CD14-positive monocyte (primary cell): Measurements from ENCODE around the gene THUMPD2. TPM values are rescaled to one million over a fixed set of nuclear protein-coding genes. Genes with fewer than 3 reads are reported as not detected.

ENCODE experiments used
- DNase-seq, 3 donors: peaks; one replicate each; pipeline ENCODE4 v3.0.0-alpha.2; 2011 to 2022
- H2AFZ ChIP-seq: 2 replicates; pipeline ENCODE4 v1.6.0; 2012; ENCODE audit warnings: mild to moderate bottlenecking, low read depth, low read length, inconsistent platforms; ENCODE audit not compliant: insufficient read depth, poor library complexity, severe bottlenecking
- H3K27ac ChIP-seq, 2 donors: 1 replicate in 1 of 2; 2 replicates in 1 of 2; pipeline ENCODE4 v1.5.1; 2012 to 2013; ENCODE audit warnings: low read length in 2 of 2, control low read depth in 1 of 2, inconsistent platforms in 1 of 2, low read depth in 1 of 2, mild to moderate bottlenecking in 1 of 2
- H3K27me3 ChIP-seq, 2 donors: one replicate each; pipeline versions ENCODE4 v1.6.0 to v1.6.1; 2011 to 2013; ENCODE audit warnings: low read length in 2 of 2; ENCODE audit not compliant: control insufficient read depth in 2 of 2, insufficient read depth in 2 of 2
- H3K36me3 ChIP-seq, 2 donors: replicated peaks in 1 of 2; 1 replicate in 1 of 2; 2 replicates in 1 of 2; pipeline versions ENCODE4 v1.5.1 to v1.6.1; 2012 to 2013; ENCODE audit warnings: low read length in 2 of 2, control low read depth in 1 of 2, inconsistent platforms in 1 of 2, mild to moderate bottlenecking in 1 of 2; ENCODE audit not compliant: insufficient read depth in 2 of 2, control insufficient read depth in 1 of 2
- H3K4me1 ChIP-seq, 2 donors: 1 replicate in 1 of 2; 2 replicates in 1 of 2; pipeline versions ENCODE4 v1.5.1 to v1.6.1; 2012 to 2013; ENCODE audit warnings: low read length in 2 of 2, control low read depth in 1 of 2, inconsistent platforms in 1 of 2, mild to moderate bottlenecking in 1 of 2, moderate library complexity in 1 of 2; ENCODE audit not compliant: insufficient read depth in 2 of 2, control insufficient read depth in 1 of 2
- H3K4me2 ChIP-seq: replicated peaks from 2 replicates; pipeline ENCODE3; 2012; ENCODE audit warnings: low read length, moderate library complexity, mild to moderate bottlenecking; ENCODE audit not compliant: poor library complexity, severe bottlenecking; ENCODE audit errors: extremely low read depth
- H3K4me3 ChIP-seq, 3 experiments: fragments of 200-600 bp in 1 of 3; sonication (generic) in 1 of 3; replicated peaks in 1 of 3; 1 replicate in 2 of 3; 2 replicates in 1 of 3; pipeline ENCODE4 v1.5.1; 2011 to 2013; ENCODE audit warnings: low read length in 3 of 3, mild to moderate bottlenecking in 3 of 3, control low read depth in 2 of 3, low read depth in 2 of 3, inconsistent platforms in 1 of 3, moderate library complexity in 1 of 3
- H3K79me2 ChIP-seq: 2 replicates; pipeline ENCODE4 v1.6.0; 2012; ENCODE audit warnings: mild to moderate bottlenecking, control low read depth, inconsistent platforms, low read length, moderate library complexity; ENCODE audit not compliant: insufficient read depth
- H3K9ac ChIP-seq: 2 replicates; pipeline ENCODE4 v1.6.0; 2017; ENCODE audit warnings: low read length, mild to moderate bottlenecking; ENCODE audit not compliant: insufficient read depth, poor library complexity, severe bottlenecking
- H3K9me3 ChIP-seq, 2 donors: replicated peaks in 1 of 2; 1 replicate in 1 of 2; 2 replicates in 1 of 2; pipeline versions ENCODE4 v1.5.1 to v1.6.1; 2012 to 2013; ENCODE audit warnings: low read length in 2 of 2, control low read depth in 1 of 2; ENCODE audit not compliant: control insufficient read depth in 1 of 2, insufficient read depth in 1 of 2
- H4K20me1 ChIP-seq: 2 replicates; pipeline ENCODE4 v1.6.0; 2012; ENCODE audit warnings: mild to moderate bottlenecking, low read length, control low read depth, moderate library complexity; ENCODE audit not compliant: insufficient read depth
- H3K27ac Mint-ChIP-seq, 7 donors: one replicate each; pipeline ENCODE4 v1.8.0; 2020; ENCODE audit warnings: mild to moderate bottlenecking in 7 of 7, mixed read lengths in 7 of 7, moderate library complexity in 6 of 7, inconsistent platforms in 2 of 7
- H3K27me3 Mint-ChIP-seq, 3 donors: one replicate each; pipeline ENCODE4 v1.8.0; 2021 to 2022; ENCODE audit warnings: low read depth in 3 of 3, mild to moderate bottlenecking in 3 of 3, mixed read lengths in 3 of 3, moderate library complexity in 3 of 3, inconsistent platforms in 1 of 3
- H3K36me3 Mint-ChIP-seq, 2 donors: one replicate each; pipeline ENCODE4 v1.8.0; 2020; ENCODE audit warnings: mixed read lengths in 2 of 2, inconsistent platforms in 1 of 2, mild to moderate bottlenecking in 1 of 2
- H3K4me1 Mint-ChIP-seq: one replicate; pipeline ENCODE4 v1.8.0; 2020; ENCODE audit warnings: mild to moderate bottlenecking, mixed read lengths
- H3K4me3 Mint-ChIP-seq, 2 donors: one replicate each; pipeline ENCODE4 v1.8.0; 2020; ENCODE audit warnings: mild to moderate bottlenecking in 2 of 2, mixed read lengths in 2 of 2, moderate library complexity in 1 of 2
- H3K9me3 Mint-ChIP-seq, 7 donors: one replicate each; pipeline ENCODE4 v1.8.0; 2020 to 2022; ENCODE audit warnings: mixed read lengths in 7 of 7, mild to moderate bottlenecking in 6 of 7, moderate library complexity in 6 of 7, inconsistent platforms in 2 of 7
- WGBS: methylation state at CpG from one replicate; pipeline ENCODE4 v1.1.5; 2013; ENCODE audit warnings: missing lambda C conversion rate; ENCODE audit not compliant: insufficient coverage; 5-methylcytosine and 5-hydroxymethylcytosine counted together
- intact Hi-C, 2 donors: fragments of 100-400 bp; cut with micrococcal nuclease; formaldehyde crosslinking; loops; one replicate each; pipeline versions ENCODE4 v1.15.0 to v1.15.1; 2023
- polyA plus RNA-seq, 3 donors: library from polyadenylated mRNA; depleted of rRNA in 1 of 3; unstranded in 2 of 3; stranded (reverse) in 1 of 3; fragments of 300-500 nt in 2 of 3; fragments of >200 nt in 1 of 3; fragmentation: Illumina TruSeq in 2 of 3; gene quantifications; 1 replicate in 2 of 3; 2 replicates in 1 of 3; pipeline ENCODE4 v1.2.3, GENCODE V29; 2012 to 2021
- TF ChIP-seq, protein P1 (sequence below): fragments of 200-600 bp; IDR thresholded peaks from one replicate; pipeline ENCODE4 v1.8.0; 2022; ENCODE audit warnings: antibody characterized with exemption, mild to moderate bottlenecking

The THUMPD2 gene
- polyA plus RNA-seq, 3 donors = 2.8 to 5.9 (median 4.2) TPM

DNA sequence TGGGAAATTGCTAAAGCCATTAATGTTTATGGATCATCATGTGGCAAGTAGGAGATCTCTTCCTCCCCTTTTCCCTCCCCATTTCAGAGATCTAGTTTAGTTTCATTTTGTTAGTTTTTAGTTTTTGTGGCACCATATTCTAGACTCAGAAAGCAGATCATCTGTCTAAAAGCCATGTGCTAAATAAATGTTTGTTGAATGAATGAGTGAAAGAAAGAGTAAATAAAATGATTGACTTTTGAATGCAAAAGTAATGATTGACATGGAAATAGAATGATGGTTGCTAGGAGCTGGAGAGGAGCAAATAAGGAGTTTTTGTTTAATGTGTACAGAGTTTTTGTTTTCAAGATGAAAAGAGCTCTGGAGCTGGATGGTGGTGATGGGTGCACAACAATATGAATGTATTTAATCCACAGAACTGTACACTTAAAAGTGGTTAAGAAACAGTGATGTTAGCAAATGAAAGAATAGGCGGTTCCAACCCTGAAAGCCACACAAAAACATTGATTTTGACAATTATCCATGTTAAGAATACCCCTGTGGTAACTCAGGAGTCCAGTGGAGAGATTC, 89.7 kb downstream of the THUMPD2 start:
- no CpG with 5 or more reads among the region's 1 CpG for WGBS
- Histone ChIP-seq H3K4me3 (no peak overlapping the region), H2AFZ (no peak overlapping the region), H4K20me1 (no peaks in the 10 kb centered on the region), H3K27ac (no peak overlapping the region), H3K79me2 (no peaks in the 10 kb centered on the region), H3K9ac (no peak overlapping the region), H3K36me3 (no peaks in the 10 kb centered on the region), H3K4me1 (no peaks in the 10 kb centered on the region), H3K4me2 (no peak overlapping the region), H3K9me3 (no peaks in the 10 kb centered on the region), H3K27me3 (no peaks in the 10 kb centered on the region)
- intact Hi-C loops = no loop called here
- TF ChIP-seq, protein P1, sequence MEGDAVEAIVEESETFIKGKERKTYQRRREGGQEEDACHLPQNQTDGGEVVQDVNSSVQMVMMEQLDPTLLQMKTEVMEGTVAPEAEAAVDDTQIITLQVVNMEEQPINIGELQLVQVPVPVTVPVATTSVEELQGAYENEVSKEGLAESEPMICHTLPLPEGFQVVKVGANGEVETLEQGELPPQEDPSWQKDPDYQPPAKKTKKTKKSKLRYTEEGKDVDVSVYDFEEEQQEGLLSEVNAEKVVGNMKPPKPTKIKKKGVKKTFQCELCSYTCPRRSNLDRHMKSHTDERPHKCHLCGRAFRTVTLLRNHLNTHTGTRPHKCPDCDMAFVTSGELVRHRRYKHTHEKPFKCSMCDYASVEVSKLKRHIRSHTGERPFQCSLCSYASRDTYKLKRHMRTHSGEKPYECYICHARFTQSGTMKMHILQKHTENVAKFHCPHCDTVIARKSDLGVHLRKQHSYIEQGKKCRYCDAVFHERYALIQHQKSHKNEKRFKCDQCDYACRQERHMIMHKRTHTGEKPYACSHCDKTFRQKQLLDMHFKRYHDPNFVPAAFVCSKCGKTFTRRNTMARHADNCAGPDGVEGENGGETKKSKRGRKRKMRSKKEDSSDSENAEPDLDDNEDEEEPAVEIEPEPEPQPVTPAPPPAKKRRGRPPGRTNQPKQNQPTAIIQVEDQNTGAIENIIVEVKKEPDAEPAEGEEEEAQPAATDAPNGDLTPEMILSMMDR = no peak
- peaks cover 2% of the 10 kb centered on the region for H3K4me1 Mint-ChIP-seq
- peaks cover 0 to 3% (median 1%) of the 10 kb centered on the region in 3 donors for H3K27me3 Mint-ChIP-seq
- H3K27ac Mint-ChIP-seq = no peak overlapping the region
- peaks cover 0 to 5% (median 3%) of the 10 kb centered on the region in 7 donors for H3K9me3 Mint-ChIP-seq
- no peak for DNase-seq
- no peaks in the 10 kb centered on the region for H3K36me3 Mint-ChIP-seq
- H3K4me3 Mint-ChIP-seq = no peak overlapping the region

DNA sequence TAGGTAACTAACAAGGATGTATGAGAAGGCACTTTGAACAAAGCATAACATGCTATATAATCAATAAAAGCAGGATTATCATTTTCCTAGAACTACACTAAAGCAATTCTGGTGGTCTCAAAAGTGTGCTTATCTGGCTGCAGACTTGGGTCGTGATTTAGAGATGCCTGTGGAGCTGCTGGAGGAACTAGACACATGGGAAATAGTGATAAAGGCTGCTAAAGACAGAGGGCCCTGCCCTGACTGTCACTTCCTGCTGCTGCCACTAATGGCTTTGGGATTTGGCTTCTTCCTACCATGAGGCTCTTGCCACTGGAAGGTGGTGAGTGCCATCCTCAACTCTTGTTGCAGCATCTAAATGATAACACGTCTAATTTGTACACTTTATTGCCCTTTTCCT, 90.9 kb downstream of the THUMPD2 start:
- H3K27ac Mint-ChIP-seq = no peak overlapping the region
- H3K36me3 Mint-ChIP-seq = no peaks in the 10 kb centered on the region
- peaks cover 2% of the 10 kb centered on the region for H3K4me1 Mint-ChIP-seq
- Histone ChIP-seq H3K4me3 (no peak overlapping the region), H3K27ac (no peak overlapping the region), H3K4me1 (no peaks in the 10 kb centered on the region), H4K20me1 (no peaks in the 10 kb centered on the region), H3K4me2 (no peak overlapping the region), H3K27me3 (no peaks in the 10 kb centered on the region), H3K36me3 (no peaks in the 10 kb centered on the region), H3K79me2 (no peaks in the 10 kb centered on the region), H2AFZ (no peak overlapping the region), H3K9ac (no peak overlapping the region), H3K9me3 (no peaks in the 10 kb centered on the region)
- intact Hi-C loops = no loop called here
- WGBS = no CpG with 5 or more reads among the region's 2 CpGs
- H3K4me3 Mint-ChIP-seq = no peak overlapping the region
- H3K9me3 Mint-ChIP-seq = peaks cover 0 to 5% (median 3%) of the 10 kb centered on the region in 7 donors
- DNase-seq = no peak
- TF ChIP-seq, protein P1 = no peak
- H3K27me3 Mint-ChIP-seq = peaks cover 0 to 3% (median 1%) of the 10 kb centered on the region in 3 donors
